GM23248 (cell line): Measurements from ENCODE around the gene HACE1. TPM values are rescaled to one million over a fixed set of nuclear protein-coding genes. Genes with fewer than 3 reads are reported as not detected.

Experiments used
- DNase-seq: peaks from one replicate; pipeline ENCODE4 v3.0.0-alpha.2; 2015
- H2AFZ ChIP-seq: fragments of 200-600 bp; sonication (generic); 2 replicates; pipeline ENCODE4 v1.6.1; 2016; ENCODE audit warnings: antibody characterized with exemption
- H3F3A ChIP-seq: fragments of 200-600 bp; sonication (generic); 2 replicates; pipeline ENCODE4 v1.6.1; 2016; ENCODE audit warnings: mild to moderate bottlenecking, antibody characterized with exemption, mixed run types; ENCODE audit not compliant: insufficient read depth
- H3K27ac ChIP-seq: fragments of 200-600 bp; sonication (generic); 2 replicates; pipeline ENCODE4 v1.5.1; 2016; ENCODE audit warnings: mild to moderate bottlenecking
- H3K27me3 ChIP-seq: fragments of 200-600 bp; sonication (generic); replicated peaks from 2 replicates; pipeline ENCODE4 v1.6.1; 2016; ENCODE audit warnings: mild to moderate bottlenecking; ENCODE audit not compliant: insufficient read depth
- H3K36me3 ChIP-seq: fragments of 200-600 bp; sonication (generic); 2 replicates; pipeline ENCODE4 v1.6.1; 2016; ENCODE audit warnings: low read depth, mild to moderate bottlenecking
- H3K4me1 ChIP-seq: fragments of 200-600 bp; sonication (generic); 2 replicates; pipeline ENCODE4 v1.6.1; 2016; ENCODE audit warnings: mild to moderate bottlenecking; ENCODE audit not compliant: insufficient read depth
- H3K4me2 ChIP-seq: fragments of 200-600 bp; sonication (generic); one replicate; pipeline ENCODE4 v1.6.1; 2016; ENCODE audit warnings: mild to moderate bottlenecking; ENCODE audit not compliant: unreplicated experiment
- H3K4me3 ChIP-seq: fragments of 200-600 bp; sonication (generic); 2 replicates; pipeline ENCODE4 v1.5.1; 2016; ENCODE audit warnings: mild to moderate bottlenecking
- H3K79me2 ChIP-seq: fragments of 200-600 bp; sonication (generic); 2 replicates; pipeline ENCODE4 v1.6.1; 2016; ENCODE audit warnings: mild to moderate bottlenecking; ENCODE audit not compliant: insufficient read depth
- H3K9ac ChIP-seq: fragments of 200-600 bp; sonication (generic); 2 replicates; pipeline ENCODE4 v1.6.1; 2016; ENCODE audit warnings: mild to moderate bottlenecking
- H3K9me2 ChIP-seq: fragments of 200-600 bp; sonication (generic); 2 replicates; pipeline ENCODE4 v1.6.1; 2016; ENCODE audit warnings: mixed run types, mild to moderate bottlenecking, moderate library complexity; ENCODE audit not compliant: insufficient read depth
- H3K9me3 ChIP-seq: fragments of 200-600 bp; sonication (generic); one replicate; pipeline ENCODE4 v1.6.1; 2017; ENCODE audit warnings: low read depth
- H4K20me1 ChIP-seq: fragments of 200-600 bp; sonication (generic); 2 replicates; pipeline ENCODE4 v1.6.0; 2016; ENCODE audit not compliant: insufficient read depth
- EZH2 ChIP-seq: fragments of 200-600 bp; sonication (generic); IDR thresholded peaks from 2 replicates; pipeline ENCODE4 v1.6.1; 2018; ENCODE audit warnings: antibody characterized with exemption, mild to moderate bottlenecking; ENCODE audit not compliant: insufficient read depth, poor library complexity, severe bottlenecking
- EZH2phosphoT487 ChIP-seq: fragments of 200-600 bp; sonication (generic); IDR thresholded peaks from 2 replicates; pipeline ENCODE4 v1.6.1; 2018; ENCODE audit warnings: antibody characterized with exemption, moderate library complexity, mild to moderate bottlenecking, low read depth; ENCODE audit not compliant: insufficient read depth
- WGBS, 2 experiments: methylation state at CpG; one replicate each; pipeline ENCODE4 v1.1.6; 2015 to 2017; ENCODE audit warnings: low lambda C conversion rate in 2 of 2, low coverage in 1 of 2; ENCODE audit errors: missing lambda C conversion rate in 2 of 2; 5-methylcytosine and 5-hydroxymethylcytosine counted together
- in situ Hi-C: fragments of 300-500 bp; cut with MboI; formaldehyde crosslinking; loops from 2 replicates; pipeline ENCODE4 v1.15.0; 2020
- polyA plus RNA-seq: library from polyadenylated mRNA; unstranded; fragments of >200 nt; fragmentation: Nextera tagmentation; extraction: Ambion mirVana; gene quantifications from 2 replicates; pipeline ENCODE4 v1.2.1, GENCODE V29; 2016
- total RNA-seq: library from RNA; depleted of rRNA; stranded (reverse); fragments of >200 nt; shearing (Covaris generic); gene quantifications from 2 replicates; pipeline ENCODE4 v1.2.3, GENCODE V29; 2014

Gene HACE1
- total and polyA plus RNA-seq, 2 experiments from 2014 or later, result 7.7 to 13.3 TPM

DNA sequence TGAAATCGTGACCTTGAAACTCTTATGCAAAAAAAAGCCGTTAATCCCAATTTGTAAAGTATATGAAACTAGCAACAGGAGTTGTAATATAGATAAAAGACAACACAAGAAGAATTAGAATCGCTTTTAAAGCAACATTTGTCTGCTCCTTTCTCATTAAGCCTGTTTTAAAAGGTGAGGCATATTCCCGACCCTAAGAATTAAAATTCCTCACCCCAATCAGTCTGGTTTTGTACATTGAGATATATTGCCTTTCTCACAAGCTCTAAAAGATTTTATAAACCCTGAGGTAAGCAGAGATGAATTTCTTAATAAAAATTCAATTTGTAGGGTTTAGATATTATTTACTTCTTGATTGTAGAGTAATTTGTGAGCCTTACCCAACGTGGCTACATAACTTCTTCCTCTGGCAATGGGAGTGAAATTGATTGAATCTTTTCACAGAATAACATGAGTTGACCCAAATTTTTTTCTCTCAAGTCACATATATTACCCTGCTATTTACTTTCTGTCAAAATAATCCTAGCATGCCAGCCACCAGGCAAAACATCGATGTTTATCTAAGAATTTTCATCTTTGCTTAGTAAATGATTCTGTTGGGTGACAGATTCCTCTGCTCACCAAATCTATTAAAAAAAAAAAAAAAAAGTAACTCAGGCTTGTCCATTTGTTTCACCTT lies 173.7 kb downstream of the HACE1 start:
- no peak overlapping the region for H2AFZ ChIP-seq
- TF ChIP-seq EZH2 (no peak), EZH2phosphoT487 (no peak)
- no peaks in the 10 kb centered on the region for H4K20me1 ChIP-seq
- WGBS, 2 experiments, result 85 to 88% methylated on average over 6 of the region's 6 CpGs
- H3K27ac ChIP-seq, result no peak overlapping the region
- no peak overlapping the region for H3K4me3 ChIP-seq
- no peaks in the 10 kb centered on the region for H3K36me3 ChIP-seq
- no peak for DNase-seq
- H3K4me1 ChIP-seq, result peaks cover 16% of the 10 kb centered on the region
- no peaks in the 10 kb centered on the region for H3K79me2 ChIP-seq
- H3F3A ChIP-seq, result peaks cover 14% of the 10 kb centered on the region; the same call in 1 of the 2 replicates
- H3K4me2 ChIP-seq, result no peak overlapping the region
- H3K27me3 ChIP-seq, result no peaks in the 10 kb centered on the region
- in situ Hi-C loops, result no loop called here
- H3K9me3 ChIP-seq, result no peaks in the 10 kb centered on the region
- H3K9ac ChIP-seq, result no peak overlapping the region
- no peaks in the 10 kb centered on the region for H3K9me2 ChIP-seq

DNA sequence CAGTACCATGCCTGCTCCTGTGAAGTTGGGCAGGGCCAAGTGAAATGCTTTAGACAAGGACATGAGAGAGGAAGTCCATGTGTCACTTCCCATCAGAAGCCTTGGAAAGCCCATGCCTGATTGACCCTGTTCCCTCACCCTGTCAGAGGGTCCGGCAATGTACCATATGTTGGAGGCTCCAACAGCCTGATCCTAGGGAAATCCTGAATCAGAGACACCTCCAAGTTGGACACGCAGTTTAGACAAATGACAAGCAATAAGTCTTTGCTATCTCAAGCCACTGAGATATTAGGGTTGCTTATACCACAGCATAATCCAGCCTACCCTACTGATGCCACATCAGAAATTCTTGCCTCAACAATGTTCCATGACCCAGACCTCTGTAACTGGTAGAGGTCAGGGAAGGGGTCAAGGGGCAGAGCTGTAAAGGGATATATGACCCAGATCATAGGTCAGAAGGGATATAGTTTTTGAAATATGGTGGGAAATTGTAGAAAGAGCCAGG lies 174.8 kb downstream of the HACE1 start:
- in situ Hi-C loops, result no loop called here
- 59 to 64% methylated on average over 2 of the region's 2 CpGs for WGBS, 2 experiments
- no peaks in the 10 kb centered on the region for H4K20me1 ChIP-seq
- H3K79me2 ChIP-seq, result no peaks in the 10 kb centered on the region
- no peaks in the 10 kb centered on the region for H3K9me2 ChIP-seq
- DNase-seq, result no peak
- no peak overlapping the region for H3K9ac ChIP-seq
- H3K9me3 ChIP-seq, result no peaks in the 10 kb centered on the region
- no peaks in the 10 kb centered on the region for H3K27me3 ChIP-seq
- no peaks in the 10 kb centered on the region for H3K36me3 ChIP-seq
- no peak overlapping the region for H3K4me2 ChIP-seq
- TF ChIP-seq EZH2phosphoT487 (no peak), EZH2 (no peak)
- H3K27ac ChIP-seq, result no peak overlapping the region
- 0 out of 2 replicates have a peak overlapping the region, but pooled peaks have one; percentile 61 for H2AFZ ChIP-seq
- H3K4me3 ChIP-seq, result no peak overlapping the region
- H3K4me1 ChIP-seq, result peaks cover 13% of the 10 kb centered on the region
- H3F3A ChIP-seq, result peaks cover 8% of the 10 kb centered on the region; the same call in 1 of the 2 replicates

DNA sequence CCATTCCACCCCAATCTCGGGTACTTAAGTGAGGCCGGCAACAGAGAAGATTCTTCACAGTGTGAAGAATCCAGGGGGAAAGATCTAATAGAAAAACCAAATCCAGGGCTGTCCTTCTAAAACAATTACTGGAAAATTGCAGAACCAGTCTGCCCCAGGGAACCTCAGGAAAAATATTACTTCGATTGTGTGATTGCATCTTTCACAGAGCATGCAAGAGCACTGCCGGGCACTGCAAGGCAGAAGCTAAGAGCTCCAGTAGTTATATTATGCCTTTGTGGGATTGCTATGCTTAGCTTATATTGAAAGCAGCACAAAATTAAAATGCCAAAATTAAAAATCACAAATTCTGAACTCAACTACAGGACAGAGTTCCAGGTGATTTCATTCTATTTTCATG lies 175.9 kb downstream of the HACE1 start:
- Histone ChIP-seq H4K20me1 (no peaks in the 10 kb centered on the region), H2AFZ (peak overlapping the region; percentile 61), H3K9me3 (no peaks in the 10 kb centered on the region), H3F3A (no peaks in the 10 kb centered on the region), H3K27ac (no peak overlapping the region), H3K9me2 (no peaks in the 10 kb centered on the region), H3K27me3 (no peaks in the 10 kb centered on the region), H3K4me3 (no peak overlapping the region), H3K79me2 (no peaks in the 10 kb centered on the region), H3K4me1 (peaks cover 1% of the 10 kb centered on the region; the same call in 1 of the 2 replicates), H3K9ac (no peak overlapping the region), H3K36me3 (no peaks in the 10 kb centered on the region), H3K4me2 (no peak overlapping the region)
- DNase-seq, result no peak
- no peak for TF ChIP-seq EZH2
- TF ChIP-seq EZH2phosphoT487, result no peak
- 56 to 60% methylated on average over 4 of the region's 4 CpGs for WGBS, 2 experiments
- in situ Hi-C loops, result no loop called here

DNA sequence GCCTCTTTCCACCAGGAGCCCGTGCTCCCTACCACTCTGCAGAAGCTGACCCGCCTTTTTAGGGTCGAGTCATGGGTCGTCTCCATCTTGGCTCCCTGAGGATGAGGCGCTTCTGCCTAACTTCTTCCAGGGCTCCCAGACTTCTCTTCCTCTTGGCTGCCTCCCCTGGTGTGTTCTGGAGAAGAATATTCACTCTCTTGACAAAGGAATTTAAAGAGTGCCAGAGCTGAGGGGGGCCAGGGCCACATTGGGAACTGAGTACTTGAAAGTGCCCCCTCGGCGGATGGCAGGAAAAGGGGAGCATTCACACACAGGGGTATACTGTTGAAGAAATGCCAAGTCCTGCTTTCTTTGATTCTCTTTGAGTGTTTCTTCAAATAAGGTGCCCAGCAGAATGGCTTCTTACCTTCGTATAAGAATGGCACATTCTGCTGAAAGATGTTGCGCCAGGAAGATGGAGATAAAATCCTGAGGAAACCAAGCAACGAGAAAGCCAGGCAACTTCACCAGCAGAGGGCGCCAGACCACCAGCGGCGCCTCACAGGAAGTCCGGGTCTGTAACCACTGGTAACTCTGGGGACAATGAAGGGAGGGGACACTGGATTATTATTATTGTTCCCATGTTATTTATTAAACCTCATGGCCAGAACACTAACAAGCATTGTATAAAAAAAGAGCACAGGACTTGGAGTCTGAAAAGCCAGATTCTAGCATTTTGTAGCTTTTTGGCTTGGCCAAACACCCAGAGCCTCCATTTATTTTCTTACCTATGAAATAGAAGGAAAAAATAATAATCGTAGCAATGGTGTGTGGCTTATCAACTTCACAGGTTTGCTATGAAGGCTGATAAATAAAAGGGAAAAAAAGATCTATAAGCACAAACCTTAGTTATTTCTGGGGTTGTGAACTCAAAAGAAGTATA lies 176.7 kb downstream of the HACE1 start:
- H3K9me3 ChIP-seq, result no peaks in the 10 kb centered on the region
- no peaks in the 10 kb centered on the region for H3K79me2 ChIP-seq
- no peaks in the 10 kb centered on the region for H4K20me1 ChIP-seq
- no peak overlapping the region for H3K4me2 ChIP-seq
- no peaks in the 10 kb centered on the region for H3F3A ChIP-seq
- no peak overlapping the region for H3K4me3 ChIP-seq
- no peak overlapping the region for H3K27ac ChIP-seq
- H3K9ac ChIP-seq, result no peak overlapping the region
- H3K9me2 ChIP-seq, result no peaks in the 10 kb centered on the region
- no peak for TF ChIP-seq EZH2phosphoT487
- TF ChIP-seq EZH2, result no peak
- DNase-seq, result peak; percentile 65
- peak overlapping the region; percentile 61 for H2AFZ ChIP-seq
- H3K4me1 ChIP-seq, result no peaks in the 10 kb centered on the region
- no peaks in the 10 kb centered on the region for H3K36me3 ChIP-seq
- WGBS, 2 experiments, result 42 to 46% methylated on average over 15 of the region's 15 CpGs
- H3K27me3 ChIP-seq, result no peaks in the 10 kb centered on the region
- in situ Hi-C loops, result no loop called here
